IPS-NIHi7 (cell line): Measurements from ENCODE around the gene RHOT2.

Experiments
- DNase-seq: peaks from one replicate; pipeline ENCODE4 v3.0.0; 2012; ENCODE audit warnings: mixed read lengths; ENCODE audit errors: extremely low spot score

RHOT2 gene

GRCh38 chr16:632486-633335, 35.2 kb upstream of the RHOT2 start:
- DNase-seq: no peak

- DNase-seq: no peak
Observed at GRCh38 chr16:633336-634050, 34.4 kb upstream of the RHOT2 start.

GRCh38 chr16:634051-634670, 33.8 kb upstream of the RHOT2 start:
- DNase-seq: no peak

- no peak for DNase-seq
Observed at GRCh38 chr16:634996-635395, 32.9 kb upstream of the RHOT2 start.

GRCh38 chr16:635573-636205, 32.2 kb upstream of the RHOT2 start:
- no peak for DNase-seq

GRCh38 chr16:636206-637080, 31.5 kb upstream of the RHOT2 start, which contains the start of gene METTL26:
TSS of gene METTL26 (minus strand) at chr16:636305. CDS start at chr16:636290, 15 bp downstream.
- DNase-seq: peak; percentile 94

GRCh38 chr16:637081-638018, 30.6 kb upstream of the RHOT2 start:
- peak; percentile 95 for DNase-seq

GRCh38 chr16:638034-638543, 29.8 kb upstream of the RHOT2 start:
- DNase-seq: no peak

- no peak for DNase-seq
Observed at GRCh38 chr16:638836-639235, 29.1 kb upstream of the RHOT2 start.

- DNase-seq: no peak
Observed at GRCh38 chr16:640614-641013, 27.3 kb upstream of the RHOT2 start.

- peak; percentile 92 for DNase-seq
Observed at GRCh38 chr16:641326-642188, 26.4 kb upstream of the RHOT2 start, which contains the start of gene MCRIP2. TSS of gene MCRIP2 (plus strand) at chr16:641828. CDS start at chr16:641992, 164 bp downstream.

- no peak for DNase-seq
Observed at GRCh38 chr16:642189-643049, 25.5 kb upstream of the RHOT2 start.

- no peak for DNase-seq
Observed at GRCh38 chr16:643050-643368, 24.9 kb upstream of the RHOT2 start.

- no peak for DNase-seq
Observed at GRCh38 chr16:644556-644955, 23.4 kb upstream of the RHOT2 start.

- DNase-seq: no peak
Observed at GRCh38 chr16:645852-646678, 21.9 kb upstream of the RHOT2 start.

GRCh38 chr16:646679-647172, 21.2 kb upstream of the RHOT2 start:
- DNase-seq: no peak
